Keratinocyte (primary cell): Measurements from ENCODE around the gene PTDSS2.

Source experiments
- CTCF ChIP-seq, 3 experiments: IDR thresholded peaks in 1 of 3; conservative IDR thresholded peaks in 1 of 3; optimal IDR thresholded peaks in 1 of 3; 2 replicates in 2 of 3; 3 replicates in 1 of 3; pipeline versions ENCODE3 to v1.5.1; 2011; ENCODE audit warnings: low read length in 3 of 3, mild to moderate bottlenecking in 3 of 3, moderate library complexity in 2 of 3, control low read depth in 1 of 3, inconsistent platforms in 1 of 3; ENCODE audit not compliant: insufficient read depth in 2 of 3; ENCODE audit errors: extremely low read depth in 1 of 3
- EZH2 ChIP-seq: IDR thresholded peaks from one replicate; pipeline ENCODE4 v1.6.1; 2012; ENCODE audit warnings: inconsistent platforms, mild to moderate bottlenecking, low read length, moderate library complexity

DNA sequence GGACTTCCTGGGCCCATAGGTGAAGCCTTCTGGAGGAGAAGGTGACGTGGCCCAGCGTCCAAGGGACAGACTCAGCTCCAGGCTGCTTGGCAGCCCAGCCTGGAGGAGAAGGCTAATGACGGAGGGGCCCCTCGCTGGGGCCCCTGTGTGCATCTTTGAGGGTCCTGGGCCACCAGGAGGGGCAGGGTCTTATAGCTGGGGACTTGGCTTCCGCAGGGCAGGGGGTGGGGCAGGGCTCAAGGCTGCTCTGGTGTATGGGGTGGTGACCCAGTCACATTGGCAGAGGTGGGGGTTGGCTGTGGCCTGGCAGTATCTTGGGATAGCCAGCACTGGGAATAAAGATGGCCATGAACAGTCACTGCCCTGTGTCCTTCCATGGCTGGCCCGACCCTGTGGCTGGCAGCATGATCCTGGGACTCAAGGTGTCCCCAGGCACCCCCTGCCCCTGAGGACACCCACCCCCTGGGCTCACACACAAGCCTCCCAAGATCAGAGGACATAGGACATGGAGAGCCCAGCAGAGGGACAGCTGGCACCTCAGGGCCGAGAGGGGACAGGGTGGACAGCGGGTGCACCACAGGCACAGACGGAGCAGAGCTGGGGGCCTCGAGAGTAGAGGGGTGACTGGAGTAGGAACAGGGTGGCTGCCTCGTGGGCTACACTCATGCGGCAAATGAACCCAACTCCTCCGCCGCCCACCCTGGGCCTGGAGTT is 45.4 kb upstream of the PTDSS2 start:
- no peak for TF ChIP-seq EZH2
- no peak for TF ChIP-seq CTCF (optimal IDR thresholded peaks at IDR 0.05 in 1 of 3, IDR thresholded peaks at IDR 0.05 in 1 of 3, conservative IDR thresholded peaks at IDR 0.05 in 1 of 3; ENCODE audit: extremely low read depth in 1 of 3, insufficient read depth in 2 of 3, low read length in 3 of 3)
